Measurements from ENCODE around the gene GOLGA8K.
"Not testable (repeated sequence)": the region's sequence is repeated elsewhere in the genome, so short reads cannot be mapped to it uniquely, and the experiment has no call there.

Gene GOLGA8K

DNA sequence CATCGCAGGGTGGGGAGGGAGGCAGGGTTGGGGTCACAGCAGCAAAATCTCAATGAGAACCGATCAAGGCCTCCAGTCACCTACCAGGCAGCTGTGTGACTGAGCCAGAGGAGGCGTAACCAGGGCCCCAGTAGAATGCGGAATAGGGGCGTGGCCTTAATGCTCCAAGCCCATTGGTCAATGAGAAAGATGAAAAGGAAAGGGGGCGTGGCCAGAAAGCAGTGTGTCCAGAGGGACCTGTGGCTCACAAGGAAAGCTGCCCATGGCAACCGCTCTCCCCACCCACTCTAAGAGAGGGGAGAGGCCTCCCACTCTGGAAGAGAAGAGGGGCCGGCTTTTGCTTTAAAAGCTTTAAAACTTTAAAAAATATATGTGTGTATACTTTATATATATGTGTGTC is at the start of gene GOLGA8K:
TSS of gene GOLGA8K (minus strand) at position 101 of the 400 bp plus-strand sequence. CDS start at position 3, 98 bp downstream.
- DNase-seq = not testable (repeated sequence)

DNA sequence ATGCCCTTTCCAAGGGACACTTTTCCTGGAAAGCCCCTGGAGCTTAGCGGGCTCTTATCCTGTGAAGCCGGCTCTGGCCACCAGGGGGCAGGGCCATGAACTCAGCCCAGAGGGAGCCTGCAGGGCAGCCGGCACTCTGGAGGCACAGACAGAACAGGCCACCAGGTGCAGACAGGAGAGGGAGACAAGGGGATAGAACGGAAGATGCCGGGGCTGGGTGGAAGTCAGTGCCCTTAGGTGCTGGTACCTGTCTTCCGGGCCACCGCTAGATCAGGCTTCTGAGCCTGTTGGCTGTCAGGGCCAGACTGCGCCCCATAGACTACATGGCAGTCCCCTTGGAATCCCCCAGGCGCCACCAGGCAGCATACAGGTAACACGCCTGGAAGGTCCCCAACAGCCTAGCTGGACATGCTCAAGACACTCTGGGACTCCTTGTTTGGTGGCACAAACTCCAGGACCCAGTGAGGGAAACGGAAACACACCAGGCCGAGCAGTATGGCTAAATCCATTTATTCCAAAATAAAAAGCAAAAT is 37.4 kb upstream of the GOLGA8K start:
- not testable (repeated sequence) for DNase-seq

- not testable (repeated sequence) for DNase-seq
These were observed 31.2 kb upstream of the GOLGA8K start for GRCh38 chr15:32434102-32434963.

GRCh38 chr15:32427635-32428034 is 24.5 kb upstream of the GOLGA8K start:
- not testable (repeated sequence) for DNase-seq

- not testable (repeated sequence) for DNase-seq
These were observed 23.4 kb upstream of the GOLGA8K start for GRCh38 chr15:32426511-32426910.

DNA sequence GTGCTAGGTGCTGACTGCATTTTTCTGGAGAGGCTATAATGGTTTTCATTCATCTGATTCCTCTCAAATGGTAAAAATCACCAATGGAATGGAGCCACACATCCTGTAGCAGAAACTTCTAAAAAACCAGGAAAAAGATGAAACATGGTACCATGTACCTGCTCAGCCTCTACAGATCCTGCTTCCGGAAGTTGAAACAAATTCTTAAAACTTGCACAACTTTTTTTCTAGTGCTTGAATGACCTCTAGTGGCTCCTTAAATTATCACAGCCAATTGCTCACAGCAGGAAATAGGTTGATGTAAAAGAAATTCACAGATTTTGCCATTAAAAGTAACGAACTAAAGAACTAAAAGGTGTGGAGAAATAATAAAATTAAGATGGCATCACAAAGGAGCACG is 4.8 kb upstream of the GOLGA8K start:
- not testable (repeated sequence) for DNase-seq

GRCh38 chr15:32396522-32396921 is 6.6 kb downstream of the GOLGA8K start:
- DNase-seq = not testable (repeated sequence)

GRCh38 chr15:32394745-32395144 is 8.3 kb downstream of the GOLGA8K start:
- DNase-seq = not testable (repeated sequence)

- DNase-seq = not testable (repeated sequence)
These were observed 14.9 kb downstream of the GOLGA8K start for GRCh38 chr15:32388050-32388648.

GRCh38 chr15:32385823-32386495 is 17.1 kb downstream of the GOLGA8K start:
- not testable (repeated sequence) for DNase-seq

DNA sequence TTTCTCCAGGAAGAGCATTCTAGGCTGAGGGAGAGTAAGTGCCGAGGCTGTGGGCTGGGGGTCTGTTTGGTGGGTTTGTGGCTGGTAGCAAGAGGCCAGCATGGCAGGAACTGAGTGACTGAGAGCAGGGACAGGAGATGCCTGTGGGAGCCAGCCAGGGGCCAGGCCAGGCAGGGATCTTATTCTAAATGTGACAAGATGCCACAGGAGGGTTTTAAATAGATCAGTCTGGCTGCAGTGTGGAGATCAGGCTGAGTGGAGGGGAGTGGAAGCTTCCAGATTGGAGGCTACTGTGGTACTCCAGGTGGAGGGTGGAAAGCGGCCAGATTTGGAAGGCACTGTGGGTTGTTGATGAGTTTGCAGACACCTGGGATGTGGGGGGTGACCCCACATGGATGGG is 28.9 kb downstream of the GOLGA8K start:
- not testable (repeated sequence) for DNase-seq

DNA sequence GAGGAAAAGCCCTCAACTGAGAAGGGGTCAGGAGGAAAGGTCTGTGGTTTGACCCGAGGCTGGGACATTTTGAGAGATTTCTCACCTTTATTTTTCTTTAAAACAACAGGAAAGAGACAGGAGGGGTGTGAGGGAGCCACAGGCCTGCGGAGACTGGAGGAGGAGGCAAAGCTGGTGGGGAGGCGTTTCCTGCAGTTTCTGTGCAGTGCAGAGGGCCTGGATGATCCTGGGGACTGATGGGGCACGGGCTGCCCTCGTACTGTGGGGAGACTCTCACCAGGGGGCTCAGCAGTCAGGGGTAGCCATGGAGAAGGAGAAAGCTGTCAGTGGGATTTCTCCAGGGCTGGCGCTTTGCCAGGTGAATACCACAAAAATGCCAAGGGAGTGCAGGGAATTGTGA is 29.4 kb downstream of the GOLGA8K start:
- not testable (repeated sequence) for DNase-seq

DNA sequence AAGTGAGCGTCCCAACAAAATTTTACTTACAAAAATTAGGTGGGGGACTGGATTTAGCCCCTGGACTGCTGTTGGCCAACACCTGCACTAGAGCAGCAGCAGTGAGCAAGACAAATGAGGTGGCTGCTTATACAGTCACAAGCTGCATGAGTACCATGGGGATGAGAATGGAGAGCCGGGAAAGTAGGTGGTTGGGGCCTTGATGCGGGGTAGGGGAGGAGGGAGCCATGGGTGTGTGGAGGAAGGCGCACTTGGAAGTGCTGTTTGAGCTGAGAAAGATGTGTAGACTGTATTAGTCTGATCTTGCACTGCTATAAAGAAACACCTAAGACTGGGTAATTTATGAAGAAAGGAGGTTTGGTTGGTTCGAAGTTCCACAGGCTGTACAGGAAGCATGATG is 31.0 kb downstream of the GOLGA8K start:
- not testable (repeated sequence) for DNase-seq

- not testable (repeated sequence) for DNase-seq
These were observed 32.6 kb downstream of the GOLGA8K start for GRCh38 chr15:32370526-32370925.

DNA sequence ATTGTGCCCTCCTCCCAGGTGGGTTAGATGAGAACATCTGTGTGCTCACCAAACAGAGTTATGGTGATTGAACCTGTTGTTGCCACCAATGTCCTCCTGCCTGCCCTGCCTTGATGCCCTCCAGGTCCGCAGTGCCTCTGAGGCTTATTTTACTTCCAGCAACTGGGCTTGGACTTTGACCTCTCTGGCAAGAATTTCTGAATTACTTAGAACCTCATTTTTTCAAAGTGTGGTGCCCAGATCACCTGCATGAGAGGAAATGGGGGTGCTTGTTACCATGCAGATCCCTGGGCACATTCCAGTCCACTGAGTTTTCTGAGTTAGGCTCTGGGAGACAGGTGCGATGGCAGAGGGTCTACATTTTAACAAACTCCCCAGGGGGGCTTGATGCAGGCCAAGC is 33.0 kb downstream of the GOLGA8K start:
- not testable (repeated sequence) for DNase-seq

DNA sequence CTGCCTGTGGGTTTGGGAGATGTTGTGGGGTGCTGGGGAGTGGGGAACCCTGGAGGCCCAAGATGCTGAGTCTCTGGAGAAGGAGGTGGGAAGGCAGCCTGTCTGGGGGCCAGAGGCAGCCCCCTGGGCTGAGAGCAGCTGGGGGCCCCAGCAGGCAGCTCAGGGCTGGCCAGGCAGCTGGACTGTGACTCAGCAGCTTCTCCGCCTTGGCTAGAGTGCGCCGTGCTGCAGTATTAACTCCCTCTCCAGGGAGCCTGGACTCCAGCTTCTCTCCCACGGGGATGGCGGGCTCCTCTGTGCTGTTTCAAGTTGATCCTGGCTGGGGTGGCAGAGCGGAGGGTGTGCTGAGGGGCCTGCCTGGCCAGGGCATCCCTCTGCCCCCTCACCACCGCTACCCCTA is 36.6 kb downstream of the GOLGA8K start:
- not testable (repeated sequence) for DNase-seq

DNA sequence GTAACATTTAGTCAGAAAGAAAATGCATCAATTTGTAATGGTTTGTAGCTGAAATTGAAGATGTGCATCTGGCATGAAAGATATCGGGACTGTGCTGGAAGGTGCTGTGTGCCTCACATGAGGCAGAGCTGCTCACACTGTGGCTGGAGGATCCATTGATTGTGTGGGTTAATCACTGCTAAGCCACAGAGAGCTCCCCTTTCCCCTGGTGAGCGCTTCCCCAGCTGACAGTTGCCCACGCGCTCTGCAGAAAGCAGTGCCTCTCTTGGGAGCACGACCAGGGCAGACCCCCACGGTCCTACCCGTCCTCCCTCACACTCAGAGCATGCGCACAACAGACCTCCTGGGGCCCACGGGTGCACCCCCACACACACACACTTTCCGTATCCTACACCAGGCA is 37.1 kb downstream of the GOLGA8K start:
- DNase-seq = not testable (repeated sequence)

- peak; percentile 75 for DNase-seq
These were observed 38.1 kb downstream of the GOLGA8K start for GRCh38 chr15:32364944-32365343.

DNA sequence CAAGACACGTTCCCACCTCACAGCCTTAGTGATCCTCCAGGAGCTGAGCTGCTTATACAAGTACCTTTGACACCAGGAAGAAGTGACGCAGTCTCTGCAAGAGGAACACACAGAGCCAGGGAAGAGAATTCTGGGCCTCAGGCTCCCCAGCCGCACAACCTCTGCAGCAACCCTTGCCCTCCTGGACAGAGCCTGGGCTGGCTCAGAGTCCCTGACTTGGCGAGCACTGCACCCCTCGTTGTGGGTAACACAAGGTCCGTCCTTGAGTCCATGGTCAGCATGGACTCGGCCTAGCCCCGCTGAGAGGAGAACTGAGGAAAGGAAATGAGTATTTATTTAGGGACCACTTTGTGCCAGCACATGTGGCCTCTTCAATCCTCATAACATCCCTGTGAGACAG is 39.6 kb downstream of the GOLGA8K start:
- not testable (repeated sequence) for DNase-seq

GRCh38 chr15:32361662-32362061 is 41.4 kb downstream of the GOLGA8K start:
- not testable (repeated sequence) for DNase-seq

DNA sequence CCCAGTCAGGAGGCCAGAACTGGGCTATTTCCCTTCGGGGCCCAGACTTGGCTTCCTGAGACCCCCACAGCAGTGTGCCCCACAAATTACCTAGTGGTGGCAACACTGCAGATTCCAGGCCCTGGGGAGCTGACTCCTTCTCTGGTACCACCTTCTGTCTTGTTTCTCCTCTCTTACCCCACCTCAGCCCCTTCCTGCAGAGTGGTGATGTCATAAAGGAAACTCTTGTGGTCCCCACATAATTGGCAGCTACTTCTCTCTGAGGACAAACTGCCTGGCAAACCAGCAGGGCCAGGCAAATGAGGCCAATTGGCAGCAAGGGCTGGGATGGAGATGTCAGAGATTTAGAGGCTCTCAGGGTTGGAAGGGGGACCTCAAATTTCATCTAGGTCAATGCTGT is 44.6 kb downstream of the GOLGA8K start:
- not testable (repeated sequence) for DNase-seq

DNA sequence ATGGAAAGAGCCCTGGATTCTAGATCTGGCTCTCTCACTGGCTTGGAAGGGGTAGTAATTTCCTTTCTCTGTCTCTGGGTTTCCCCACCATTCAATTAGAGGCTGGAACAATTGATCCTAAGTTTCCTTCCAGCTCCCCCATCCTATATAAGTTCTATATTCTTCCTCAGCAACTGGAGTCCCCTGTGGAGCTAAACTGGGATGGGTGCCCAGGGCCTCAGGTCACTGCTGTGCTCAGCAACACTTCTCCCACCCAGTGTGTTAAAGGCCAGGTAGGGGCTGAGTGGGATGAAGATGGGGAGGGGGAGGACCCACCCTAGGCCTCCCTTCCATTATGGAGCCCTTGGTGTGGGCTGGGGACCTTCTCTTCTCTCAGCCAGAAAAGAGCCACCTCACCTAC is 46.2 kb downstream of the GOLGA8K start:
- DNase-seq = not testable (repeated sequence)

- DNase-seq = not testable (repeated sequence)
These were observed 50.3 kb downstream of the GOLGA8K start for GRCh38 chr15:32352748-32353147.
